GM19193 (cell line): ENCODE measurements around the gene GAN.

Experiments
- POLR2A ChIP-seq: IDR thresholded peaks from 4 replicates; pipeline ENCODE4 v1.6.1; 2011; ENCODE audit not compliant: insufficient read depth, insufficient read length; ENCODE audit errors: extremely low read depth

The GAN gene

DNA sequence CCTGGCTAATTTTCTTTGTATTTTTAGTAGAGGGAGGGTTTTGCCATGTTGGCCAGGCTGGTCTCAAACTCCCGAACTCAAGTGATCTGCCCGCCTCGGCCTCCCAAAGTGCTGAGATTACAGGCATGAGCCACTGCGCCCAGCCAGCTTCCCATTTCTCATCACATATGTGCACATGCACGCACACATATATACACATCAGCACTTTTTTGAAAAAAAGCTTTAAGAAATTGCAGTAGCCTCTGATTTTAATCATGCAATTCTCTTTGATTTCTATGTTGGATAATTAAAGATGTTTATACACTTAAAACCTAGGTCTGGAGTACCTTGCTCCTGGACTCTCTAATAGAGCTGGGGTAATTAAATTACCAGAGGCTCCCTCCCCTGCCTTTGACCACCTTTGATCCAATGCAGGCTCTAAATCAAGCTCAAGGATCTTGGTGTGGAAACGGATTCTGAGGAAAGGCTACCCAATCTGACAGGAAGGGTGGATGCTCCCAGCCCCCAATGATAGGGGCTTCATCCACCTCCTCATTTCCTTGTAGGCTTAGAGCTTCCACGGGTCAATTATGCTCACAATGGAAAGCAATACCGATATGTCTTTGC, 29.7 kb upstream of the GAN start:
- TF ChIP-seq POLR2A: no peak

DNA sequence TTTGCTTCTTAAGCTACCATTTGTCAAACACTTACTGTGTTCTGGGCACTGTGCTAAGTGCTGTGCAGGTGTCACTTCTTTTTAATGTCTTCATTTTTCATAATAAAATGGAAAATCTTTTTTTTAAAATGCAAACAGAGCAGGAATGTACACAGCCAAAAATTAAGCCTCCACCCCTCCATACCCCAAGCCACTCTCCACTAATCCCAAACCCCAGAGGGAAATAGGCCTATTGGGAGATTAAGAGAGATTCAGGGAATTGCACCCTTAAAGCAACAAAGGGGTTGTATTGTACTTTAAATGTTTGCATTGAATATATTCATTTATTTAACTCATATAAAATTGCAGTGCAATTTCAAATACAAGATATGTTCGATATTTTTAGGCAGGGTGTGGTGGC, 28.6 kb upstream of the GAN start:
- no peak for TF ChIP-seq POLR2A

- TF ChIP-seq POLR2A: no peak
Observed at GRCh38 chr16:81291117-81291516, 23.6 kb upstream of the GAN start.

GRCh38 chr16:81292936-81293335, 21.8 kb upstream of the GAN start:
- TF ChIP-seq POLR2A: no peak

GRCh38 chr16:81293909-81294802, 20.6 kb upstream of the GAN start:
- TF ChIP-seq POLR2A: no peak

DNA sequence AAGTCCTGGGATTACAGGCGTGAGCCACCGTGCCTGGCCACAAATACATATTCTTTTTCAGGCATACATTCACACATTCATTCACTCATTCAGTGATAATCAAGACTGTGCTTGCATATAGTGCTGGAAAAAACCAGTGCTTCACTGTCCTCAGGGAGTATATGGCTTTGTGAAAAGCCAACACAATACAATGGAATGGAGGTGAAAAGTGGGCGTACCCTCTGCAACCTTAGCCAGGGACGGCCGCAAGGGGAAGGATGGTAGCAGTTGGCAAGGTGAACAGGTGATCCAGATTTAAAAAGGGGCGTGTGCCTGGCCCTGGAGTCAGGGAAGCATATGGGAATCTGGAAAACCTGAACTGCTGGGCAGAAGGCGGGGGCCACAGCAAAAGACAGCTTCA, 18.1 kb upstream of the GAN start:
- no peak for TF ChIP-seq POLR2A

DNA sequence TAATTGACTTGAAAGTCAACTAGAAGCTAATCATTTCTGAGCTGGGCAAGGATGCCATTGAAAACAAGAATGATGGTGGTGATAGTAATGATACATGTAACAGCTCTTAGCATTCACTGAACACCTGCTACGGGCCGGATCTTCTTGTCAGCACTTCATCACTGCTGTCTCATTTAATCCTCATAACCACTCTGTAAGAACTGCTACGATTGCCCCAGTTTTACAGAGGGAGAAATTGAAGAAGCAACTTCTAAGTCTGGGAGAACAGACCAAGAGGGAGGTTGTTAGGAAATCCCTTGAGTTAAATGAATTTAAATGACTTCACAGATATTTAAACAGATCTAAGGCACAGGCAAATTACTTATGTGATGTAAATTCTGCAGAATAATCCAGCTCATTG, 7.0 kb upstream of the GAN start:
- no peak for TF ChIP-seq POLR2A

GRCh38 chr16:81310045-81310644, 4.6 kb upstream of the GAN start:
- no peak for TF ChIP-seq POLR2A

- no peak for TF ChIP-seq POLR2A
Observed at GRCh38 chr16:81311762-81312161, 3.0 kb upstream of the GAN start.

DNA sequence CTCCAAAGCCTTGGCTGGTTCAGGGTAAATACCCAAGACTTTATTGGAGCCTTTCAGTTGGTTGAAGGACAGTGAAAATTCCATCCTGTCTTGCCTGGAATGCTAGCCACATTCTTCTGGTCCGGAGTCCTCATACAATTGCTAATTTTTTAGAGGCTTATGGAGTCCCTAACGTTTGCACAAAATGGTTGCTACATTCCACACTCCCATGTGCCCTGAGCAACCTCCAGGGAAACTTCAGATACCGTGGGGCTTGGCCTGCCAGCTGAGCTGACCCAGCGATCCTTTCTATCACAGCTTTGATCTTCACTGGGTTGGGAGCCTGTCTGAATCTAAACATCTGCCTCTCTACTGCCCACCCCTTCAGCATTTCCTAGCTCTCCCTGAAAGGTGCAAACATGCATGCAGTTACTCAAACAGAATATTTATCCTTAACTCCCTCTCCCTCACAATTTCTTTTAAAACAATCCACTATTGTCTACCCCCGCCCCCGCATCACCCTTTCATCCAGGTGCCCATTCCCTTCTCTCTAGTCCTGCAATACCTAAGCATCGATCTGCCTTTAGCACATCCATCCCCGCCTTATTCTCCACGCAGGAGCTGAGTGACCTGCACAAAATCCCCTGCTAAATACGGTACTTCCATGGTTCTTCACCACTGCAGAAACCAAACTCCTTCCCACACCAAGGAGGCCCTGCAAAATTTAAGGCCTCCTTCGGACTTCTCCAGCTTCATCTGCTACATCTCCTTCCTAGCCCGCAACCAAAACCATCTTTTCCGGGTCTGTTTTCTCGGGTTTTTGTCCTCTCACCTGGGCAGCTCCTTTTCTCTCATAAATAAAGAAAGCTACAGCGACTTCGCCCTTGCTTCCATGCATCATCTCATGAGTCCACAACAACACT, 810 bp upstream of the GAN start:
- no peak for TF ChIP-seq POLR2A

- no peak for TF ChIP-seq POLR2A
Observed at GRCh38 chr16:81315271-81316175, 761 bp downstream of the GAN start.

DNA sequence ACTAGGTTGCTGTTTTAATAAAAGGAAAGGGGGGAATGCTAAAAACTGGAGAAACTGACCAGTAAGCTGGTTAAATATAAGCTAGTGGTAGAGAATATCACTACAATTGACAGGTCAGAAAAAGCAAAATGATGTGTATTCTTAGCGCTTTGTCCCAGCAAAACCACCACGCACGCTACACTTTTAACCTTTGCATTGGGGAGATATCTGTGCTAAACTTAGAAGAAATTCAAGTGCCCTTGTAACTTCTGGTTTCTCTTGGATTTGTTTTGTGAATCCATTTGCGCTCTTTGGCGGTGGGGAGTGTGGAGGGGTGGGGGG, 1.4 kb downstream of the GAN start:
- no peak for TF ChIP-seq POLR2A

DNA sequence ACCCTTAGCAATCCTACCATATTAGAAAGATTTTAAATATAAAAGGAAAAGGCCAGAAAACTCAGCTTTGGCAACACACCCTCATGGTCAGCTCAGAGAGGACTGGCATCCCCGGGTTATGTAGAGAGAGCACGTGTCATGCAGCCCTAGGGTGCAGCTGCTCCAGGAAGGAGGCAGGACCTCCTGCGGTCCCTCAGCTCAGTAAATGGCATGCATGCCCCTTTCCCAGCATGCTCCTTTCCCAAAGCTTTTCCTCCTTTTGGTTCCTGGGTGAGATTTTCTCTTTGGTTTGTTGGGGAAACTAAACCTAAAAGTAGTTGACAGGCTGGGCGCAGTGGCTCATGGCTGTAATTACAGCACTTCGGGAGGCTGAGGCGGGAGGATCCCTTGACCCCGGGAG, 3.9 kb downstream of the GAN start:
- TF ChIP-seq POLR2A: no peak
